Keratinocyte (primary cell): ENCODE results near the gene FOS.
A peak's percentile ranks its signal among the peaks of the same experiment; 100 is the strongest.

Source experiments
- CTCF ChIP-seq, 3 experiments: IDR thresholded peaks in 1 of 3; conservative IDR thresholded peaks in 1 of 3; optimal IDR thresholded peaks in 1 of 3; 2 replicates in 2 of 3; 3 replicates in 1 of 3; pipeline versions ENCODE3 to v1.5.1; 2011; ENCODE audit warnings: low read length in 3 of 3, mild to moderate bottlenecking in 3 of 3, moderate library complexity in 2 of 3, control low read depth in 1 of 3, inconsistent platforms in 1 of 3; ENCODE audit not compliant: insufficient read depth in 2 of 3; ENCODE audit errors: extremely low read depth in 1 of 3
- EZH2 ChIP-seq: IDR thresholded peaks from one replicate; pipeline ENCODE4 v1.6.1; 2012; ENCODE audit warnings: inconsistent platforms, mild to moderate bottlenecking, low read length, moderate library complexity

GRCh38 chr14:75306927-75307699 lies 28.5 kb downstream of the FOS start:
- TF ChIP-seq CTCF (optimal IDR thresholded peaks at IDR 0.05 in 1 of 3, IDR thresholded peaks at IDR 0.05 in 1 of 3, conservative IDR thresholded peaks at IDR 0.05 in 1 of 3; ENCODE audit: extremely low read depth in 1 of 3, insufficient read depth in 2 of 3, low read length in 3 of 3) (peak; percentile 24 to 53 (median 37)), EZH2 (no peak)
